Activated CD8-positive, alpha-beta T cell treated with anti-CD3 and anti-CD28 coated beads for 36 hours (primary cell): ENCODE data around the gene ARAP3. TPM values are rescaled to one million over a fixed set of nuclear protein-coding genes. Genes with fewer than 3 reads are reported as not detected.

Source experiments
- ATAC-seq: fragments of 200-7000 bp; cut with Tn5 transposase; one replicate; pipeline ENCODE4 v1.10.0; 2021; ENCODE audit warnings: mild to moderate bottlenecking, moderate library complexity
- CTCF ChIA-PET: fragments of 350-600 bp; sonication (Branson Sonifier 250); formaldehyde crosslinking; loops from one replicate; lab custom pipeline; 2021; ENCODE audit warnings: antibody characterized with exemption; lab: Charles Lee
- POLR2A ChIA-PET: fragments of 350-600 bp; sonication (Branson Sonifier 250); formaldehyde crosslinking; loops from one replicate; lab custom pipeline; 2021; ENCODE audit warnings: antibody characterized with exemption; lab: Charles Lee
- DNase-seq: peaks from one replicate; pipeline ENCODE4 v3.0.0-alpha.2; 2020
- H3K27ac Mint-ChIP-seq: one replicate; pipeline ENCODE4 v1.8.0; 2021; ENCODE audit warnings: mild to moderate bottlenecking, mixed read lengths
- H3K27me3 Mint-ChIP-seq: one replicate; pipeline ENCODE4 v1.8.0; 2021; ENCODE audit warnings: mixed read lengths
- H3K36me3 Mint-ChIP-seq: one replicate; pipeline ENCODE4 v1.8.0; 2021; ENCODE audit warnings: low read depth, mixed read lengths
- H3K4me1 Mint-ChIP-seq: one replicate; pipeline ENCODE4 v1.8.0; 2021; ENCODE audit warnings: low read depth, mixed read lengths
- H3K4me3 Mint-ChIP-seq: one replicate; pipeline ENCODE4 v1.8.0; 2021; ENCODE audit warnings: mild to moderate bottlenecking, moderate library complexity, mixed read lengths
- H3K9me3 Mint-ChIP-seq: one replicate; pipeline ENCODE4 v1.8.0; 2021; ENCODE audit warnings: mixed read lengths
- intact Hi-C: fragments of 100-400 bp; cut with micrococcal nuclease; formaldehyde crosslinking; loops from one replicate; pipeline ENCODE4 v1.10.0; 2022
- total RNA-seq, 2 experiments: library from RNA; stranded (reverse); gene quantifications; one replicate each; pipeline ENCODE4 v1.2.3, GENCODE V29; 2021
- TF ChIP-seq, protein P1 (sequence below): fragments of 200-600 bp; IDR thresholded peaks from one replicate; pipeline ENCODE4 v1.8.0; 2022; ENCODE audit warnings: antibody characterized with exemption, mild to moderate bottlenecking

ARAP3 gene
- total RNA-seq, 2 experiments from 2014 or later = 5.9 to 7.2 TPM

DNA sequence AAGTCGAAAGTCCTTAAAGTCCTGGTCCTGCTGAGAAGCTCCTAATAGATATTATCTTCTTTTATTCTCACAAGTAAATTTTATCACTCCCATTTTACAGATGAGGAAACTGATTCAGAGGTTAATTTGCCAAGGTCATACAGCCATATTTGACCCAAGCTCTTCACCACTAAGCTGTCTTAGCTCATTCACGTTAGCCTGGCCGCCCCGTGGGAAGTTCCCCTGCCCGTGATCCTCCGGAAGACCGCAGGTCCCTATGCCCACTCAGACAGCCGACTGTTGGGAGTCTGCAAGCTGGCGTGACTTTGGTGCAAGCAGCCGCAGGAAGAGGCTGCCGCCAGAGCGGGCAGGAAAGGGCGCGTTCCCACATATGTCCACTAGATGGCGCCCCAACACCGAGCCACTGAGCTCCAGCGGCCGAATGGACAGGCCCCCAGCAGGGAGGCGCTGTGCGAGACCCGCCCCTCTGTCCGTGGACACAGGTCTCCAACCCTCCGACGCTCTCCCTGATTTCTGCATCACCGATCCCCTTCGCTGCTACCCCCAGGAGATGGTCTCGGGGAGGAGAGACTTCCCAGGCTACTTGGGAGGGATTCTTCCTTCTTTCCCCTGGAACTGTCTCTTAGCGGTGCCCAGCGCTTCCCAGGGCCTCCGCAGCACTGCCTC lies 10.0 kb upstream of the ARAP3 start:
- ChIA-PET CTCF (interaction anchor here (0.5 to 9.7 kb wide), 73 partner anchors 10 to 532 kb away, joined by 3 to 205 read pairs (median 4); partner anchors contain the start of genes ARAP3, DELE1, FCHSD1 and HDAC3), POLR2A (interaction anchor here (0.7 to 2.7 kb wide), 6 partner anchors 9 to 269 kb away, joined by 3 to 9 read pairs (median 4); no protein-coding TSS in a partner anchor)
- H3K36me3 Mint-ChIP-seq = no peaks in the 10 kb centered on the region
- H3K27ac Mint-ChIP-seq = peak overlapping the region; percentile 46
- intact Hi-C loops = loop anchor here (2.0 kb wide), 2 partner anchors 187 to 269 kb away; partner anchors contain the start of gene PCDH1
- H3K9me3 Mint-ChIP-seq = no peaks in the 10 kb centered on the region
- peaks cover 19% of the 10 kb centered on the region for H3K4me1 Mint-ChIP-seq
- DNase-seq (peak; percentile 90), ATAC-seq (peak; percentile 81)
- TF ChIP-seq, protein P1, sequence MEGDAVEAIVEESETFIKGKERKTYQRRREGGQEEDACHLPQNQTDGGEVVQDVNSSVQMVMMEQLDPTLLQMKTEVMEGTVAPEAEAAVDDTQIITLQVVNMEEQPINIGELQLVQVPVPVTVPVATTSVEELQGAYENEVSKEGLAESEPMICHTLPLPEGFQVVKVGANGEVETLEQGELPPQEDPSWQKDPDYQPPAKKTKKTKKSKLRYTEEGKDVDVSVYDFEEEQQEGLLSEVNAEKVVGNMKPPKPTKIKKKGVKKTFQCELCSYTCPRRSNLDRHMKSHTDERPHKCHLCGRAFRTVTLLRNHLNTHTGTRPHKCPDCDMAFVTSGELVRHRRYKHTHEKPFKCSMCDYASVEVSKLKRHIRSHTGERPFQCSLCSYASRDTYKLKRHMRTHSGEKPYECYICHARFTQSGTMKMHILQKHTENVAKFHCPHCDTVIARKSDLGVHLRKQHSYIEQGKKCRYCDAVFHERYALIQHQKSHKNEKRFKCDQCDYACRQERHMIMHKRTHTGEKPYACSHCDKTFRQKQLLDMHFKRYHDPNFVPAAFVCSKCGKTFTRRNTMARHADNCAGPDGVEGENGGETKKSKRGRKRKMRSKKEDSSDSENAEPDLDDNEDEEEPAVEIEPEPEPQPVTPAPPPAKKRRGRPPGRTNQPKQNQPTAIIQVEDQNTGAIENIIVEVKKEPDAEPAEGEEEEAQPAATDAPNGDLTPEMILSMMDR = peak; percentile 92
- H3K4me3 Mint-ChIP-seq = peak overlapping the region; percentile 68
- peaks cover 9% of the 10 kb centered on the region for H3K27me3 Mint-ChIP-seq

DNA sequence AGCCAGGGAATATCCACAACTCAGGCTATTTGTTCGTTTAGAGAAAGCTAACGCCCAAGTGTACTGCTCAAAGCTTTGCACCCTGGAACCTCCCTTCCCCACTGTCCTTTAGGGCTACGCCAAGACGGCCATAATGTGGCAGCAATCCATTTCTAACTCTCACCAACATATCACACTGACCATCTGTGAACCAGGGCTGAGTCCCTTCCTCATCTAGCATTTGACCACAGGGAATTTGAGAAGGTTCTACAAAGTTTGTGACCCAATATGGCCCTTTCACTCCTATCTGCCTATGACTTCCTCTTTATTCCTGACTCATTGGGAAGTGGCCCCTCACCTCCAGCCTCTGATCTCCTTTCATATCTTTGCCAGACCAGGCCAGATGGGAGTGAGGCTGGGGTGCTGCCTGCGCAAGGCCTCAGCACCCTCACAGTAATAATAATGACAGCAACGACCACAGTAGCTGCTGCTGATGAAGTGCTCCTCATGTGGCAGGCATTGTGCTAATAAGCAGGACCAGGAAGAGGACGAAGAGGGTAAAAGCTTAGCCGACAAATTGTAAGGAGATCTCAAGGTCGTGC lies 9.3 kb upstream of the ARAP3 start:
- intact Hi-C loops = no loop called here
- ATAC-seq (no peak), DNase-seq (no peak)
- TF ChIP-seq, protein P1 = no peak
- H3K9me3 Mint-ChIP-seq = no peaks in the 10 kb centered on the region
- H3K4me1 Mint-ChIP-seq = peaks cover 19% of the 10 kb centered on the region
- CTCF ChIA-PET = interaction anchor here (0.5 to 9.7 kb wide), 68 partner anchors 9 to 532 kb away, joined by 3 to 205 read pairs (median 5); partner anchors contain the start of genes ARAP3, DELE1, FCHSD1 and HDAC3
- H3K4me3 Mint-ChIP-seq = no peak overlapping the region
- POLR2A ChIA-PET = interaction anchor here (0.7 to 2.7 kb wide), 6 partner anchors 9 to 270 kb away, joined by 3 to 9 read pairs (median 4); no protein-coding TSS in a partner anchor
- no peak overlapping the region for H3K27ac Mint-ChIP-seq
- H3K36me3 Mint-ChIP-seq = no peaks in the 10 kb centered on the region
- H3K27me3 Mint-ChIP-seq = peaks cover 4% of the 10 kb centered on the region

DNA sequence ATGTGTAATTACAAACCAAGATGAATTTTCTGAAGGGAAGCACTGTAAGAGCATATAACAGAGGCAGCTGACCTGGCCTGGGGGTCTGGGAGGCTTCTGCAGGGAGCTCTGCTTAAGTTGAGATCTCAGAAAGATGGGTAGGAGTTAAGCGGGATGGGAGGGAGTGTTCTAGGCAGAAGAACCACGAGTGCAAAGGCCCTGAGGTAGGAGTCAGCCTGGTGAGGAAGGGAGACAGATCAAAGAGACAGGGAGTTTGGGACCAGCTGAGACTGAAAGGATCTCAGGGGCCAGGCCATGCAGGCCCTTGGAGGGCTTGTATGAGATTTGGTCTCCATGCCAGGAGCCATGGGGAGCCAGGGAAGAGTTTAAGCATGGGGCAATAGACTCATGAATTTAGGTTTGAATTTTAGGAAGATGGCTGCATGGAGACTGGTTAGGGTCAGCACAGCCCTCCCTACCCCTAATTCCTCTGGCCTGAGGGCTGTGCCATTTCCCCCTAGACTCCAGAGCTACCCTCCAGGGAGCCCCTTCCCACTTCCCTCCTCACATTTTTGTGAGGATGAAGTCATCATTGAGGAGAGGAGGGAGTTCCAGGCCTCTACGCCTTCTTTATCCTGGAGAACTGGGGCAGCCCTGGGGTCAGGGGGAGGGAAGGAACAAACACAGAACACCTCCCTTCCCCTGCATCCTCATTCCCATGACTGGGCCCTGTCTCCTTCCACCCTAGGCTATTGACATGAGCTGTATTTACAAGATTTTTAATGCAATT lies 4.8 kb upstream of the ARAP3 start:
- ChIA-PET POLR2A (no interaction called here), CTCF (no interaction called here)
- Mint-ChIP-seq H3K27ac (no peak overlapping the region), H3K9me3 (no peaks in the 10 kb centered on the region), H3K4me1 (peaks cover 15% of the 10 kb centered on the region), H3K36me3 (no peaks in the 10 kb centered on the region), H3K27me3 (peaks cover 3% of the 10 kb centered on the region), H3K4me3 (no peak overlapping the region)
- ATAC-seq (no peak), DNase-seq (no peak)
- TF ChIP-seq, protein P1 = no peak
- intact Hi-C loops = no loop called here

DNA sequence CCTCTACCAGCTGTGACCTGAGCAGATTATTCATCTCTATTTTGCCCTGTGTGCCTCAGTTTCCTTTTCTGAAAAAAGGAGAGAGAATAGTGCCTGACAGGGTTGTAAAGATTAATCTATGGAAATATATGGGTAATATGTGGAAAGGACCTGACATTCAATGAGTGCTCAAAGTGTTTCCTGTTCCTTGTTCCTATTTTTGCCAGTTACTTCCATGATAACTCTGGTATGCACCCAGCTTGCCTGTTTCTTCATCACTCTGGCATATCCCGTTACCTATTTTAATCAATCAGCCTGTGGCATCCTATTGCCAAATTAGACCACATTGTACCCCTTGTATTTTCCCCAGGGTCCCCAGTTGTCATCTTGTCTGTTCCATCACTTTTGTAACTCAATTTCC lies 3.6 kb upstream of the ARAP3 start:
- ChIA-PET CTCF (interaction anchor here (3.2 to 6.3 kb wide), 2 partner anchors 8 to 275 kb away, joined by 19 to 85 read pairs; no protein-coding TSS in a partner anchor), POLR2A (no interaction called here)
- no peaks in the 10 kb centered on the region for H3K9me3 Mint-ChIP-seq
- H3K4me1 Mint-ChIP-seq = peaks cover 24% of the 10 kb centered on the region
- H3K4me3 Mint-ChIP-seq = no peak overlapping the region
- no peak for DNase-seq
- no peak overlapping the region for H3K27ac Mint-ChIP-seq
- intact Hi-C loops = no loop called here
- H3K36me3 Mint-ChIP-seq = no peaks in the 10 kb centered on the region
- TF ChIP-seq, protein P1 = no peak
- H3K27me3 Mint-ChIP-seq = no peaks in the 10 kb centered on the region
- no peak for ATAC-seq
